Natural killer cell (primary cell): ENCODE results near the gene COX7B2. TPM values are rescaled to one million over a fixed set of nuclear protein-coding genes. Genes with fewer than 3 reads are reported as not detected.

Source experiments
- ATAC-seq, 3 donors: fragments of 150-1000 bp in 2 of 3; fragments of 200-7000 bp in 1 of 3; cut with Tn5 transposase; 1 replicate in 1 of 3; 2 replicates in 2 of 3; pipeline ENCODE4 v1.10.0; 2021; ENCODE audit warnings: mild to moderate bottlenecking in 2 of 3, moderate library complexity in 2 of 3
- DNase-seq, 2 donors: peaks; one replicate each; pipeline versions ENCODE4 v3.0.0 to v3.0.0-alpha.2; 2013 to 2021; ENCODE audit warnings: mixed read lengths in 1 of 2
- H3K27ac ChIP-seq: one replicate; pipeline ENCODE4 v1.5.1; 2013; ENCODE audit warnings: mild to moderate bottlenecking, low read length
- H3K27me3 ChIP-seq: one replicate; pipeline ENCODE4 v1.6.1; 2013; ENCODE audit warnings: low read length; ENCODE audit not compliant: control insufficient read depth, insufficient read depth
- H3K36me3 ChIP-seq: one replicate; pipeline ENCODE4 v1.6.1; 2013; ENCODE audit warnings: low read length; ENCODE audit not compliant: control insufficient read depth, insufficient read depth
- H3K4me1 ChIP-seq: one replicate; pipeline ENCODE4 v1.6.1; 2013; ENCODE audit warnings: low read length; ENCODE audit not compliant: control insufficient read depth, insufficient read depth
- H3K4me3 ChIP-seq: one replicate; pipeline ENCODE4 v1.5.1; 2013; ENCODE audit warnings: low read length
- H3K9me3 ChIP-seq: one replicate; pipeline ENCODE4 v1.6.1; 2013; ENCODE audit warnings: low read length; ENCODE audit not compliant: control insufficient read depth, insufficient read depth
- H3K27ac Mint-ChIP-seq, 2 donors: one replicate each; pipeline ENCODE4 v1.8.0; 2022; ENCODE audit warnings: mild to moderate bottlenecking in 2 of 2, mixed read lengths in 2 of 2, moderate library complexity in 1 of 2
- H3K27me3 Mint-ChIP-seq, 2 donors: one replicate each; pipeline ENCODE4 v1.8.0; 2022; ENCODE audit warnings: low read depth in 2 of 2, mixed read lengths in 2 of 2
- H3K36me3 Mint-ChIP-seq: one replicate; pipeline ENCODE4 v1.8.0; 2022; ENCODE audit warnings: mixed read lengths
- H3K4me1 Mint-ChIP-seq, 2 donors: one replicate each; pipeline ENCODE4 v1.8.0; 2022; ENCODE audit warnings: mixed read lengths in 2 of 2
- H3K4me3 Mint-ChIP-seq: one replicate; pipeline ENCODE4 v1.8.0; 2022; ENCODE audit warnings: mild to moderate bottlenecking, moderate library complexity, mixed read lengths
- H3K9me3 Mint-ChIP-seq, 2 donors: one replicate each; pipeline ENCODE4 v1.8.0; 2022; ENCODE audit warnings: mixed read lengths in 2 of 2
- CTCF ChIP-seq: fragments of 200-600 bp; IDR thresholded peaks from one replicate; pipeline ENCODE4 v1.8.0; 2022; ENCODE audit warnings: antibody characterized with exemption
- WGBS: methylation state at CpG from one replicate; pipeline ENCODE4 v1.1.7; 2013; ENCODE audit warnings: missing lambda C conversion rate; ENCODE audit not compliant: insufficient coverage; 5-methylcytosine and 5-hydroxymethylcytosine counted together
- intact Hi-C: fragments of 100-400 bp; cut with micrococcal nuclease; formaldehyde crosslinking; loops from one replicate; pipeline ENCODE4 v1.14.2; 2022
- total RNA-seq, 4 donors: library from RNA; stranded (reverse); fragments of 120-200 nt in 1 of 4; gene quantifications; one replicate each; pipeline versions ENCODE4 v1.2.3 to v1.2.4, GENCODE V29; 2013 to 2022

The COX7B2 gene
- total RNA-seq, 3 donors from 2014 or later (not counting 1 experiment from before 2014, with no cell fraction given) = not detected

- Histone ChIP-seq H3K4me1 (no peaks in the 10 kb centered on the region), H3K9me3 (no peaks in the 10 kb centered on the region), H3K27me3 (peaks cover 3% of the 10 kb centered on the region), H3K27ac (no peak overlapping the region), H3K36me3 (no peaks in the 10 kb centered on the region), H3K4me3 (no peak overlapping the region)
- no CpG with 5 or more reads among the region's 3 CpGs for WGBS
- H3K4me1 Mint-ChIP-seq = no peaks in the 10 kb centered on the region
- peaks cover 4 to 54% of the 10 kb centered on the region in 2 donors for H3K27me3 Mint-ChIP-seq
- no peak overlapping the region for H3K4me3 Mint-ChIP-seq
- H3K36me3 Mint-ChIP-seq = no peaks in the 10 kb centered on the region
- no peaks in the 10 kb centered on the region for H3K9me3 Mint-ChIP-seq
- ATAC-seq = no peak
- no peak for DNase-seq
- no peak overlapping the region for H3K27ac Mint-ChIP-seq
- no peak for TF ChIP-seq CTCF
- intact Hi-C loops = no loop called here
Observed at GRCh38 chr4:46922205-46922604, 13.2 kb upstream of the COX7B2 start.

GRCh38 chr4:46908148-46908547 is 897 bp downstream of the COX7B2 start:
- intact Hi-C loops = no loop called here
- no peak overlapping the region for H3K27ac ChIP-seq
- no peak overlapping the region for H3K27ac Mint-ChIP-seq
- H3K4me1 ChIP-seq = no peaks in the 10 kb centered on the region
- no peak for ATAC-seq
- H3K4me3 ChIP-seq = no peak overlapping the region
- no peaks in the 10 kb centered on the region for H3K27me3 ChIP-seq
- no peaks in the 10 kb centered on the region for H3K36me3 Mint-ChIP-seq
- no peaks in the 10 kb centered on the region for H3K4me1 Mint-ChIP-seq
- no peaks in the 10 kb centered on the region for H3K9me3 ChIP-seq
- no peaks in the 10 kb centered on the region for H3K36me3 ChIP-seq
- WGBS = 82% methylated on average over 4 of the region's 4 CpGs
- no peak overlapping the region for H3K4me3 Mint-ChIP-seq
- H3K27me3 Mint-ChIP-seq = peaks cover 0 to 7% of the 10 kb centered on the region in 2 donors
- DNase-seq = no peak
- no peak for TF ChIP-seq CTCF
- peaks cover 0 to 3% of the 10 kb centered on the region in 2 donors for H3K9me3 Mint-ChIP-seq

- TF ChIP-seq CTCF = no peak
- no peak for DNase-seq
Observed at GRCh38 chr4:46900082-46900481, 9.0 kb downstream of the COX7B2 start.

GRCh38 chr4:46894826-46895225 is 14.2 kb downstream of the COX7B2 start:
- ATAC-seq = no peak
- H3K4me3 Mint-ChIP-seq = no peak overlapping the region
- no peaks in the 10 kb centered on the region for H3K4me1 ChIP-seq
- peaks cover 3 to 29% of the 10 kb centered on the region in 2 donors for H3K27me3 Mint-ChIP-seq
- no peaks in the 10 kb centered on the region for H3K27me3 ChIP-seq
- H3K36me3 Mint-ChIP-seq = no peaks in the 10 kb centered on the region
- H3K27ac Mint-ChIP-seq = no peak overlapping the region
- H3K36me3 ChIP-seq = no peaks in the 10 kb centered on the region
- WGBS = 39% methylated on average over 4 of the region's 5 CpGs
- DNase-seq = no peak
- H3K4me3 ChIP-seq = no peak overlapping the region
- no peak overlapping the region for H3K27ac ChIP-seq
- H3K4me1 Mint-ChIP-seq = no peaks in the 10 kb centered on the region
- TF ChIP-seq CTCF = no peak
- intact Hi-C loops = no loop called here
- H3K9me3 Mint-ChIP-seq = peaks cover 2 to 4% of the 10 kb centered on the region in 2 donors
- H3K9me3 ChIP-seq = no peaks in the 10 kb centered on the region

More at GRCh38 chr4:46900082-46900481, 9.0 kb downstream of the COX7B2 start:
- Mint-ChIP-seq H3K4me1 (no peaks in the 10 kb centered on the region), H3K27ac (no peak overlapping the region), H3K4me3 (no peak overlapping the region), H3K9me3 (peaks cover 2 to 4% of the 10 kb centered on the region in 2 donors), H3K27me3 (peaks cover 3 to 16% of the 10 kb centered on the region in 2 donors), H3K36me3 (no peaks in the 10 kb centered on the region)
- Histone ChIP-seq H3K27me3 (no peaks in the 10 kb centered on the region), H3K9me3 (no peaks in the 10 kb centered on the region), H3K4me3 (no peak overlapping the region), H3K4me1 (no peaks in the 10 kb centered on the region), H3K27ac (no peak overlapping the region), H3K36me3 (no peaks in the 10 kb centered on the region)
- 71% methylated on average over 1 of the region's 1 CpG for whole genome bisulfite sequencing
- intact Hi-C loops = no loop called here
- ATAC-seq = no peak
